Ovary (tissue), 9 donors: ENCODE data around the gene PANK4. TPM values are rescaled to one million over a fixed set of nuclear protein-coding genes. Genes with fewer than 3 reads are reported as not detected.

Experiments
- DNase-seq, 5 donors: peaks; one replicate each; pipeline ENCODE4 v3.0.0-alpha.2; 2019 to 2020
- H3K27ac ChIP-seq, 2 donors: fragments of 200-600 bp; one replicate each; pipeline versions ENCODE4 v1.5.1 to v1.8.0; 2019 to 2022
- H3K27me3 ChIP-seq: fragments of 200-600 bp; one replicate; pipeline ENCODE4 v1.8.0; 2022
- H3K36me3 ChIP-seq: fragments of 200-600 bp; sonication (generic); one replicate; pipeline ENCODE4 v1.5.1; 2019
- H3K4me1 ChIP-seq: one replicate; pipeline ENCODE4 v1.8.1; 2013; ENCODE audit warnings: mild to moderate bottlenecking, moderate library complexity; ENCODE audit not compliant: insufficient read depth
- H3K4me3 ChIP-seq: fragments of 200-600 bp; sonication (generic); one replicate; pipeline ENCODE4 v1.5.1; 2017
- H3K9me3 ChIP-seq, 2 donors: fragments of 200-600 bp in 1 of 2; sonication (generic) in 1 of 2; one replicate each; pipeline versions ENCODE4 v1.5.1 to v1.8.1; 2013 to 2019; ENCODE audit warnings: mild to moderate bottlenecking in 1 of 2, moderate library complexity in 1 of 2
- EP300 ChIP-seq: sonication (generic); formaldehyde crosslinking; IDR thresholded peaks from one replicate; pipeline ENCODE4 v1.6.1; 2017; ENCODE audit warnings: antibody characterized with exemption
- POLR2A ChIP-seq: fragments of 450-650 bp; IDR thresholded peaks from one replicate; pipeline ENCODE4 v1.6.1; 2017; ENCODE audit warnings: antibody characterized with exemption, mild to moderate bottlenecking, moderate library complexity
- WGBS, 3 donors: extraction: QIAGEN DNeasy Blood & Tissue Kit in 1 of 3; methylation state at CpG; one replicate each; pipeline versions ENCODE4 v1.1.5 to v1.1.7; 2013 to 2017; 5-methylcytosine and 5-hydroxymethylcytosine counted together
- intact Hi-C, 4 donors: fragments of 100-400 bp; cut with DNase I; formaldehyde crosslinking; loops; one replicate each; pipeline versions ENCODE4 v1.11.0 to v1.15.1; 2022 to 2023
- polyA plus RNA-seq, 2 donors: library from polyadenylated mRNA; stranded (reverse); fragments of 200-250 nt in 1 of 2; fragments of 350-450 nt in 1 of 2; fragmentation: Illumina TruSeq in 1 of 2; extraction: RNeasy Lipid Tissue Mini Kit (QIAGEN cat#74804) in 1 of 2; gene quantifications; one replicate each; pipeline ENCODE4 v1.2.3, GENCODE V29; 2013 to 2014
- total RNA-seq, 7 donors: library from RNA; depleted of rRNA in 2 of 7; stranded (reverse); fragments of >200 nt in 2 of 7; fragmentation: NEBNext Ultra II Directional in 3 of 7; extraction: Animal tissue kit (Norgen Biotek cat#: 25700) in 3 of 7; gene quantifications; one replicate each; pipeline versions ENCODE4 v1.1.0 to v1.2.4, GENCODE V29; 2016 to 2023
- TF ChIP-seq, protein P1 (sequence below), 3 donors: fragments of 450-650 bp in 2 of 3; fragments of 200-600 bp in 1 of 3; IDR thresholded peaks; one replicate each; pipeline versions ENCODE4 v1.5.1 to v1.8.0; 2016 to 2022; ENCODE audit warnings: antibody characterized with exemption in 3 of 3, mild to moderate bottlenecking in 1 of 3
- donor health status: DM: no; HTN: no; CAD: no; lungs with moderate emphysema.
- donor health status: DM: no; HTN: no; CAD: no.
- donor health status: Bipolar disorder and iron deficiency.
- donor health status: DM: yes; HTN: yes; CAD: no.
- donor health status: DM: no; HTN: no; CAD: no.
- donor health status: DM: yes; HTN: yes; CAD: no.

The PANK4 gene
- total and polyA plus RNA-seq, 9 donors, result 14.7 to 33.3 (median 26.1) TPM

DNA sequence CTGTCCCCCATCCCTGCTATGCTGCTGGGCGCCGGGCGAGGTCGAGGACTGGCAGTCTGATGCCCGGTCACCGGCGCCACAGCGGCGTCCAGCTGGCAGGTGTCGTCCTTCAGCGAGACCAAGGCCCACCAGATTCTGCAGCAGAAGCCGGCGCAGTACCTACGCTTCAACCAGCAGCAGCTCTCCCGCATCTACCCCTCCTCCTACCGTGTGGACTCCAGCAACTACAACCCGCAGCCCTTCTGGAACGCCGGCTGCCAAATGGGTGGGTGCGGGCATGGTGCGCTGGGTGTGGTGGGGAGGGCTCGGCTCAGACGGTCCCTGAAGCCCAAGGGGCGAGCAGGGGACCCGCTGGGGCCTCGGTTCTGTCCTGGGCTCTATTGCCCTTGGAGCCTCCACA lies 29.6 kb downstream of the PANK4 start:
- TF ChIP-seq POLR2A (no peak), EP300 (no peak)
- TF ChIP-seq, protein P1, sequence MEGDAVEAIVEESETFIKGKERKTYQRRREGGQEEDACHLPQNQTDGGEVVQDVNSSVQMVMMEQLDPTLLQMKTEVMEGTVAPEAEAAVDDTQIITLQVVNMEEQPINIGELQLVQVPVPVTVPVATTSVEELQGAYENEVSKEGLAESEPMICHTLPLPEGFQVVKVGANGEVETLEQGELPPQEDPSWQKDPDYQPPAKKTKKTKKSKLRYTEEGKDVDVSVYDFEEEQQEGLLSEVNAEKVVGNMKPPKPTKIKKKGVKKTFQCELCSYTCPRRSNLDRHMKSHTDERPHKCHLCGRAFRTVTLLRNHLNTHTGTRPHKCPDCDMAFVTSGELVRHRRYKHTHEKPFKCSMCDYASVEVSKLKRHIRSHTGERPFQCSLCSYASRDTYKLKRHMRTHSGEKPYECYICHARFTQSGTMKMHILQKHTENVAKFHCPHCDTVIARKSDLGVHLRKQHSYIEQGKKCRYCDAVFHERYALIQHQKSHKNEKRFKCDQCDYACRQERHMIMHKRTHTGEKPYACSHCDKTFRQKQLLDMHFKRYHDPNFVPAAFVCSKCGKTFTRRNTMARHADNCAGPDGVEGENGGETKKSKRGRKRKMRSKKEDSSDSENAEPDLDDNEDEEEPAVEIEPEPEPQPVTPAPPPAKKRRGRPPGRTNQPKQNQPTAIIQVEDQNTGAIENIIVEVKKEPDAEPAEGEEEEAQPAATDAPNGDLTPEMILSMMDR (IDR thresholded peaks at IDR 0.05), result no peak
- Histone ChIP-seq H3K27me3 (no peaks in the 10 kb centered on the region), H3K27ac (no peak overlapping the region), H3K36me3 (no peaks in the 10 kb centered on the region), H3K4me1 (no peaks in the 10 kb centered on the region), H3K9me3 (no peaks in the 10 kb centered on the region), H3K4me3 (no peak overlapping the region)
- WGBS, 3 donors, result 81 to 87% (median 86%) methylated on average over 25 to 26 of the region's 26 CpGs
- no peak for DNase-seq
- intact Hi-C loops, result no loop called here

DNA sequence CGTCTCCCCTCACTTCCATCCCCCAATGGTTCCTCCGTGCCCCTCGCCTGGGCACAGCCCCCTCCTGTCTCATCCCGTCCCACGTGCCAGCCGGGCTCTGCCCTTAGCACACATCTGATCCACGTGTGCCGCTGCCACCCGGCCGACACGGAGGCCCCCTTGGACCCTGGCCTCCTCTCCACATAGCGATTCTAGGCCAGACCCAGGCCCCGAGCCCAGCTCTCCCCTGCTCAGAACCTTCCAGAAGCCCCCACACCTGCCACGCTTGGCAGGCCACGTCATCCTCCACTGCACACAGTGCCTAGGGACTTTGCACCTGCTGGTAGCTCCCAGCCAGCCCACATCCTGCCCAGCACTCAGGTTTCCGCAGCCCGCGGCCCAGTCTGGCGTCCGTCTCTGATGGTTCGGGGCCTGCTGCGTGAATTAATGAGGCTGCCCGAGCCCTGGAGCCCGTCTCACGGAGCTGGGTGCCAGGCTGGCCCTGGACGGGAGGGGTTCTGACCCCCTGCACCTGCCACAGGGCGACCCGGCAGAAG lies 30.2 kb downstream of the PANK4 start:
- intact Hi-C loops, result no loop called here
- Histone ChIP-seq H3K4me1 (no peaks in the 10 kb centered on the region), H3K9me3 (no peaks in the 10 kb centered on the region), H3K36me3 (no peaks in the 10 kb centered on the region), H3K27ac (no peak overlapping the region), H3K27me3 (no peaks in the 10 kb centered on the region), H3K4me3 (no peak overlapping the region)
- 80 to 86% (median 80%) methylated on average over 28 of the region's 28 CpGs for WGBS, 3 donors
- DNase-seq, result no peak
- TF ChIP-seq POLR2A (no peak), EP300 (no peak)
- TF ChIP-seq, protein P1 (IDR thresholded peaks at IDR 0.05), result no peak

DNA sequence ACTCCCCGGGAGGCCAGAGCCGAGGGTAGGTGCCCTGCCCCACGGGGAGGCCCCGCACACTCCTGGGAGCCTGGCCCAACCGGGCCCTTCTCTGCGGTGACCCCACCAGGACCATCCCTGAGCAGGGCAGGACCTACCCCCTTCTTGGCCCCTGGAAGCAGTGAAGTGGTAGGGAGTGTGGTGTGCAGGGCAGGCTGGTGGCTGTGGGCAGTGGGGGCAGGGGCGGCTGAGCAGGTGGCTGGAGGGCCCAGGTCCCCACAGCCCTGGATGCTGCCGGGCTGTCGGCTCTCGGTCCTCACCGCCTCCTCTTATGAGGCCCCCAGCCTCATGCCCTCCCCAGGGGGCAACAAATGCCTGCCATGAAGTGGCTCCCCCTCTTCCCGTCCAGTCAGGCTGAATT lies 30.9 kb downstream of the PANK4 start:
- TF ChIP-seq EP300 (no peak), POLR2A (no peak)
- TF ChIP-seq, protein P1 (IDR thresholded peaks at IDR 0.05), result no peak
- no peaks in the 10 kb centered on the region for H3K9me3 ChIP-seq
- intact Hi-C loops, result no loop called here
- no peak for DNase-seq
- no peaks in the 10 kb centered on the region for H3K27me3 ChIP-seq
- no peak overlapping the region for H3K4me3 ChIP-seq
- no peak overlapping the region for H3K27ac ChIP-seq
- H3K36me3 ChIP-seq, result no peaks in the 10 kb centered on the region
- 84 to 92% (median 85%) methylated on average over 12 of the region's 12 CpGs for WGBS, 3 donors
- H3K4me1 ChIP-seq, result no peaks in the 10 kb centered on the region

DNA sequence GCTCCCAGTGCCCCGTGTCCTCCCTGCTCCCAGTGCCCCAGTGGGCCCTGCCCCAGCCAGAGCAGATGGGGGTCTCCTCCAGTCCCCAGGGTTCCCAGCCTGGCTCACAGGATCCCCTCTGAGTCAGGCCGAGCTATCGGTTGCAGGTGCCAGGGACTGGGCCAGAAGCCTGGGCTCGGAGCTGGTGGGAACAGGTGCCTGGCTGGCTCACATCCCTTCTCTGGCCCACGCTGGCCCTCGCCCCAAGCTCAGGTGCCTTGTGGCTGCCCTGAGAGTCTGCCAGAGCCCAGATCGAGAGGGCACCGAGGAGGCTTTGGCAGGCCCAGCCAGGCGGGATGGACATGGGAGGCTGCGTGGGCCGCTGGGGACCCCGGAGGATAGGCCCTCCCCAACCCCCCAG lies 31.4 kb downstream of the PANK4 start:
- TF ChIP-seq POLR2A, result no peak
- no peak for TF ChIP-seq EP300
- TF ChIP-seq, protein P1 (IDR thresholded peaks at IDR 0.05), result no peak
- intact Hi-C loops, result no loop called here
- WGBS, 3 donors, result 77 to 91% (median 83%) methylated on average over 10 to 12 of the region's 12 CpGs
- H3K36me3 ChIP-seq, result no peaks in the 10 kb centered on the region
- no peak overlapping the region for H3K27ac ChIP-seq
- H3K9me3 ChIP-seq, result no peaks in the 10 kb centered on the region
- no peak overlapping the region for H3K4me3 ChIP-seq
- no peak for DNase-seq
- H3K4me1 ChIP-seq, result no peaks in the 10 kb centered on the region
- no peaks in the 10 kb centered on the region for H3K27me3 ChIP-seq
